SK-N-MC (cell line): ENCODE results near the gene TTC19.

ENCODE experiments used
- EZH2 ChIP-seq: fragments of 200-600 bp; sonication (generic); IDR thresholded peaks from one replicate; pipeline ENCODE4 v1.6.1; 2017; ENCODE audit warnings: antibody characterized with exemption
- POLR2AphosphoS5 ChIP-seq: IDR thresholded peaks from 2 replicates; pipeline ENCODE4 v1.6.1; 2012; ENCODE audit warnings: mild to moderate bottlenecking, low read depth, low read length, borderline replicate concordance

- no peak for TF ChIP-seq POLR2AphosphoS5
- TF ChIP-seq EZH2, result no peak
These were observed 7.8 kb downstream of the TTC19 start for GRCh38 chr17:16007439-16007838.
